GM23248 (cell line): Measurements from ENCODE around the gene PLEKHG4B. TPM values are rescaled to one million over a fixed set of nuclear protein-coding genes. Genes with fewer than 3 reads are reported as not detected.

Experiments used
- DNase-seq: peaks from one replicate; pipeline ENCODE4 v3.0.0-alpha.2; 2015
- H2AFZ ChIP-seq: fragments of 200-600 bp; sonication (generic); 2 replicates; pipeline ENCODE4 v1.6.1; 2016; ENCODE audit warnings: antibody characterized with exemption
- H3F3A ChIP-seq: fragments of 200-600 bp; sonication (generic); 2 replicates; pipeline ENCODE4 v1.6.1; 2016; ENCODE audit warnings: mild to moderate bottlenecking, antibody characterized with exemption, mixed run types; ENCODE audit not compliant: insufficient read depth
- H3K27ac ChIP-seq: fragments of 200-600 bp; sonication (generic); 2 replicates; pipeline ENCODE4 v1.5.1; 2016; ENCODE audit warnings: mild to moderate bottlenecking
- H3K27me3 ChIP-seq: fragments of 200-600 bp; sonication (generic); replicated peaks from 2 replicates; pipeline ENCODE4 v1.6.1; 2016; ENCODE audit warnings: mild to moderate bottlenecking; ENCODE audit not compliant: insufficient read depth
- H3K36me3 ChIP-seq: fragments of 200-600 bp; sonication (generic); 2 replicates; pipeline ENCODE4 v1.6.1; 2016; ENCODE audit warnings: low read depth, mild to moderate bottlenecking
- H3K4me1 ChIP-seq: fragments of 200-600 bp; sonication (generic); 2 replicates; pipeline ENCODE4 v1.6.1; 2016; ENCODE audit warnings: mild to moderate bottlenecking; ENCODE audit not compliant: insufficient read depth
- H3K4me2 ChIP-seq: fragments of 200-600 bp; sonication (generic); one replicate; pipeline ENCODE4 v1.6.1; 2016; ENCODE audit warnings: mild to moderate bottlenecking; ENCODE audit not compliant: unreplicated experiment
- H3K4me3 ChIP-seq: fragments of 200-600 bp; sonication (generic); 2 replicates; pipeline ENCODE4 v1.5.1; 2016; ENCODE audit warnings: mild to moderate bottlenecking
- H3K79me2 ChIP-seq: fragments of 200-600 bp; sonication (generic); 2 replicates; pipeline ENCODE4 v1.6.1; 2016; ENCODE audit warnings: mild to moderate bottlenecking; ENCODE audit not compliant: insufficient read depth
- H3K9ac ChIP-seq: fragments of 200-600 bp; sonication (generic); 2 replicates; pipeline ENCODE4 v1.6.1; 2016; ENCODE audit warnings: mild to moderate bottlenecking
- H3K9me2 ChIP-seq: fragments of 200-600 bp; sonication (generic); 2 replicates; pipeline ENCODE4 v1.6.1; 2016; ENCODE audit warnings: mixed run types, mild to moderate bottlenecking, moderate library complexity; ENCODE audit not compliant: insufficient read depth
- H3K9me3 ChIP-seq: fragments of 200-600 bp; sonication (generic); one replicate; pipeline ENCODE4 v1.6.1; 2017; ENCODE audit warnings: low read depth
- H4K20me1 ChIP-seq: fragments of 200-600 bp; sonication (generic); 2 replicates; pipeline ENCODE4 v1.6.0; 2016; ENCODE audit not compliant: insufficient read depth
- EZH2 ChIP-seq: fragments of 200-600 bp; sonication (generic); IDR thresholded peaks from 2 replicates; pipeline ENCODE4 v1.6.1; 2018; ENCODE audit warnings: antibody characterized with exemption, mild to moderate bottlenecking; ENCODE audit not compliant: insufficient read depth, poor library complexity, severe bottlenecking
- EZH2phosphoT487 ChIP-seq: fragments of 200-600 bp; sonication (generic); IDR thresholded peaks from 2 replicates; pipeline ENCODE4 v1.6.1; 2018; ENCODE audit warnings: antibody characterized with exemption, moderate library complexity, mild to moderate bottlenecking, low read depth; ENCODE audit not compliant: insufficient read depth
- WGBS, 2 experiments: methylation state at CpG; one replicate each; pipeline ENCODE4 v1.1.6; 2015 to 2017; ENCODE audit warnings: low lambda C conversion rate in 2 of 2, low coverage in 1 of 2; ENCODE audit errors: missing lambda C conversion rate in 2 of 2; 5-methylcytosine and 5-hydroxymethylcytosine counted together
- in situ Hi-C: fragments of 300-500 bp; cut with MboI; formaldehyde crosslinking; loops from 2 replicates; pipeline ENCODE4 v1.15.0; 2020
- polyA plus RNA-seq: library from polyadenylated mRNA; unstranded; fragments of >200 nt; fragmentation: Nextera tagmentation; extraction: Ambion mirVana; gene quantifications from 2 replicates; pipeline ENCODE4 v1.2.1, GENCODE V29; 2016
- total RNA-seq: library from RNA; depleted of rRNA; stranded (reverse); fragments of >200 nt; shearing (Covaris generic); gene quantifications from 2 replicates; pipeline ENCODE4 v1.2.3, GENCODE V29; 2014

PLEKHG4B gene
- total and polyA plus RNA-seq, 2 experiments from 2014 or later: not detected

GRCh38 chr5:85334-85995 lies 6.5 kb upstream of the PLEKHG4B start:
- H3K27me3 ChIP-seq: peaks cover 45% of the 10 kb centered on the region
- no peak for DNase-seq
- TF ChIP-seq EZH2 (no peak), EZH2phosphoT487 (no peak)

GRCh38 chr5:89337-90286 lies 2.4 kb upstream of the PLEKHG4B start:
- Histone ChIP-seq H3K27me3 (peaks cover 68% of the 10 kb centered on the region), H3K4me1 (no peaks in the 10 kb centered on the region), H3K9me2 (no peaks in the 10 kb centered on the region), H3F3A (no peaks in the 10 kb centered on the region), H3K9me3 (no peaks in the 10 kb centered on the region), H3K4me3 (no peak overlapping the region), H3K4me2 (no peak overlapping the region), H2AFZ (no peak overlapping the region), H3K36me3 (no peaks in the 10 kb centered on the region), H3K27ac (no peak overlapping the region), H3K79me2 (no peaks in the 10 kb centered on the region), H3K9ac (no peak overlapping the region), H4K20me1 (no peaks in the 10 kb centered on the region)
- TF ChIP-seq EZH2: no peak
- TF ChIP-seq EZH2phosphoT487: no peak
- WGBS, 2 experiments: 49 to 51% methylated on average over 12 to 16 of the region's 17 CpGs
- DNase-seq: no peak
- in situ Hi-C loops: no loop called here

More at GRCh38 chr5:85334-85995, 6.5 kb upstream of the PLEKHG4B start:
- H3K9me2 ChIP-seq: no peaks in the 10 kb centered on the region
- H2AFZ ChIP-seq: no peak overlapping the region
- H3K4me3 ChIP-seq: no peak overlapping the region
- H3K79me2 ChIP-seq: no peaks in the 10 kb centered on the region
- no peak overlapping the region for H3K27ac ChIP-seq
- H3K36me3 ChIP-seq: no peaks in the 10 kb centered on the region
- no peaks in the 10 kb centered on the region for H3K9me3 ChIP-seq
- no peaks in the 10 kb centered on the region for H4K20me1 ChIP-seq
- no peak overlapping the region for H3K9ac ChIP-seq
- H3F3A ChIP-seq: no peaks in the 10 kb centered on the region
- no peak overlapping the region for H3K4me2 ChIP-seq
- in situ Hi-C loops: no loop called here
- no peaks in the 10 kb centered on the region for H3K4me1 ChIP-seq
- 71% methylated on average over 7 to 22 of the region's 22 CpGs for WGBS, 2 experiments

GRCh38 chr5:90590-91547 lies 1.1 kb upstream of the PLEKHG4B start:
- Histone ChIP-seq H3F3A (no peaks in the 10 kb centered on the region), H3K9me2 (no peaks in the 10 kb centered on the region), H3K9ac (no peak overlapping the region), H3K36me3 (no peaks in the 10 kb centered on the region), H4K20me1 (no peaks in the 10 kb centered on the region), H3K9me3 (no peaks in the 10 kb centered on the region), H3K4me3 (no peak overlapping the region), H3K4me2 (no peak overlapping the region), H3K27me3 (peaks cover 78% of the 10 kb centered on the region), H2AFZ (no peak overlapping the region), H3K27ac (no peak overlapping the region), H3K4me1 (no peaks in the 10 kb centered on the region), H3K79me2 (no peaks in the 10 kb centered on the region)
- peak; percentile 26 for DNase-seq
- TF ChIP-seq EZH2 (no peak), EZH2phosphoT487 (no peak)
- in situ Hi-C loops: no loop called here
- WGBS, 2 experiments: 51% methylated on average over 18 of the region's 18 CpGs
